GM23248 (cell line): Measurements from ENCODE around the gene NALCN. TPM values are rescaled to one million over a fixed set of nuclear protein-coding genes. Genes with fewer than 3 reads are reported as not detected.

Experiments
- DNase-seq: peaks from one replicate; pipeline ENCODE4 v3.0.0-alpha.2; 2015
- H2AFZ ChIP-seq: fragments of 200-600 bp; sonication (generic); 2 replicates; pipeline ENCODE4 v1.6.1; 2016; ENCODE audit warnings: antibody characterized with exemption
- H3F3A ChIP-seq: fragments of 200-600 bp; sonication (generic); 2 replicates; pipeline ENCODE4 v1.6.1; 2016; ENCODE audit warnings: mild to moderate bottlenecking, antibody characterized with exemption, mixed run types; ENCODE audit not compliant: insufficient read depth
- H3K27ac ChIP-seq: fragments of 200-600 bp; sonication (generic); 2 replicates; pipeline ENCODE4 v1.5.1; 2016; ENCODE audit warnings: mild to moderate bottlenecking
- H3K27me3 ChIP-seq: fragments of 200-600 bp; sonication (generic); replicated peaks from 2 replicates; pipeline ENCODE4 v1.6.1; 2016; ENCODE audit warnings: mild to moderate bottlenecking; ENCODE audit not compliant: insufficient read depth
- H3K36me3 ChIP-seq: fragments of 200-600 bp; sonication (generic); 2 replicates; pipeline ENCODE4 v1.6.1; 2016; ENCODE audit warnings: low read depth, mild to moderate bottlenecking
- H3K4me1 ChIP-seq: fragments of 200-600 bp; sonication (generic); 2 replicates; pipeline ENCODE4 v1.6.1; 2016; ENCODE audit warnings: mild to moderate bottlenecking; ENCODE audit not compliant: insufficient read depth
- H3K4me2 ChIP-seq: fragments of 200-600 bp; sonication (generic); one replicate; pipeline ENCODE4 v1.6.1; 2016; ENCODE audit warnings: mild to moderate bottlenecking; ENCODE audit not compliant: unreplicated experiment
- H3K4me3 ChIP-seq: fragments of 200-600 bp; sonication (generic); 2 replicates; pipeline ENCODE4 v1.5.1; 2016; ENCODE audit warnings: mild to moderate bottlenecking
- H3K79me2 ChIP-seq: fragments of 200-600 bp; sonication (generic); 2 replicates; pipeline ENCODE4 v1.6.1; 2016; ENCODE audit warnings: mild to moderate bottlenecking; ENCODE audit not compliant: insufficient read depth
- H3K9ac ChIP-seq: fragments of 200-600 bp; sonication (generic); 2 replicates; pipeline ENCODE4 v1.6.1; 2016; ENCODE audit warnings: mild to moderate bottlenecking
- H3K9me2 ChIP-seq: fragments of 200-600 bp; sonication (generic); 2 replicates; pipeline ENCODE4 v1.6.1; 2016; ENCODE audit warnings: mixed run types, mild to moderate bottlenecking, moderate library complexity; ENCODE audit not compliant: insufficient read depth
- H3K9me3 ChIP-seq: fragments of 200-600 bp; sonication (generic); one replicate; pipeline ENCODE4 v1.6.1; 2017; ENCODE audit warnings: low read depth
- H4K20me1 ChIP-seq: fragments of 200-600 bp; sonication (generic); 2 replicates; pipeline ENCODE4 v1.6.0; 2016; ENCODE audit not compliant: insufficient read depth
- EZH2 ChIP-seq: fragments of 200-600 bp; sonication (generic); IDR thresholded peaks from 2 replicates; pipeline ENCODE4 v1.6.1; 2018; ENCODE audit warnings: antibody characterized with exemption, mild to moderate bottlenecking; ENCODE audit not compliant: insufficient read depth, poor library complexity, severe bottlenecking
- EZH2phosphoT487 ChIP-seq: fragments of 200-600 bp; sonication (generic); IDR thresholded peaks from 2 replicates; pipeline ENCODE4 v1.6.1; 2018; ENCODE audit warnings: antibody characterized with exemption, moderate library complexity, mild to moderate bottlenecking, low read depth; ENCODE audit not compliant: insufficient read depth
- WGBS, 2 experiments: methylation state at CpG; one replicate each; pipeline ENCODE4 v1.1.6; 2015 to 2017; ENCODE audit warnings: low lambda C conversion rate in 2 of 2, low coverage in 1 of 2; ENCODE audit errors: missing lambda C conversion rate in 2 of 2; 5-methylcytosine and 5-hydroxymethylcytosine counted together
- in situ Hi-C: fragments of 300-500 bp; cut with MboI; formaldehyde crosslinking; loops from 2 replicates; pipeline ENCODE4 v1.15.0; 2020
- polyA plus RNA-seq: library from polyadenylated mRNA; unstranded; fragments of >200 nt; fragmentation: Nextera tagmentation; extraction: Ambion mirVana; gene quantifications from 2 replicates; pipeline ENCODE4 v1.2.1, GENCODE V29; 2016
- total RNA-seq: library from RNA; depleted of rRNA; stranded (reverse); fragments of >200 nt; shearing (Covaris generic); gene quantifications from 2 replicates; pipeline ENCODE4 v1.2.3, GENCODE V29; 2014

Gene NALCN
- total and polyA plus RNA-seq, 2 experiments from 2014 or later = 3.1 to 3.6 TPM

DNA sequence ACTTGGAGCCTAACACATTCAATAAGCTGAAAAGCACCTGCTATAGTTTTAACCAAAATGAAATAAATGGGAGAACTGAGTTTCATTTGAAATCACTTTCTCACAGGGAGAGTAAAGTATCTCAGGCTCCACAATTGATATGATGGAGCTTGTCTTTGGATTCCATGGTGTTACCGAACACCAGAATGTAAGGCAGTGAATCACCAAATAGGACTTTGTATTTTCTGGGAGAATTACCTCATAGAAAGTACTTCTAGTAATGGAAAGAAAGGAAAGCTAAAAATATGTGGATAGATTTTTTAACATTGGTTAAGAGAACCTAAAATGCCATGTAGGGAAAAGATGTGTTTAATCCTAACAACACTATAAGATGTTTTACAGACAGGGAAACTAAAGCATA is 123.6 kb downstream of the NALCN start:
- 81 to 91% methylated on average over 1 of the region's 1 CpG for WGBS, 2 experiments

DNA sequence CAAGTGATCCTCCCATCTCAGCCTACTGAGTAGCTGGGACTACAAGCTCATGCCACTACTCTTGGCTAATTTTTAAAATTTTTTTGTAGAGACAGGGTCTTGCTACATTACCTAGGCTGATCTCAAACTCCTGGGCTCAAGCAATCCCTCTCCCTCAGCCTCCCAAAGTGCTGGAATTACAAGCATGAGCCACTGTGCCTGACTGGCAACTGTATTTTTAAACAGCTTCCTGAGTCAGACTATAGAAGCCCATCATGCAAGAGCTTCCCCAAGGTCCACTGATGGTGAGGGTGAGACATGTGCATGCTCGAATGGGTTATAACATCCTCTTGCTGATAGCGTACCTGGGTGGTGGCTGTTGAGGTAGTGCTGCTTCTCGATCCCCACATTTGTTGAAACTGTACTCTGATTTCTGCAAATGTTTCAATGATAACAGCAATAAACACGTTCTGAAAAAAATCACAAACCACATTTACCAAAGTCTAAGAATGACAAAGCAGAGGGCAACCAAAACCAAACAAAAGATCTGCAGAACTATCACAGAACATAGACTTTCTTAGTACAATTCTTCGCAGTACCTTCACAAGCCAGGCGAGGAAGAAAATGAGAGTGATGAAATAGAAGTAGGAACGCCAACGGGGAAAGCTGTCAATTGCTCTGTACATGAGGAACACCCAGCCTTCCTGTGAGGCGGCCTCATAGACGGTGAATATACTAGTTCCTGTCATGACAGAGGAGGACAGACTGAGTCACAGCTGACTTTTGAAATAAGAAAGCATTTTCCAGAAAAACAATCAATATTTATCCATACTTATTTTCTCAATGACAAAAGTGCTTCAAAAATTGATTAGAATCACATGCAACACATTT is 124.4 kb downstream of the NALCN start:
- no peak overlapping the region for H2AFZ ChIP-seq
- H3F3A ChIP-seq = no peaks in the 10 kb centered on the region
- H3K4me1 ChIP-seq = no peaks in the 10 kb centered on the region
- no peak for DNase-seq
- H3K4me3 ChIP-seq = no peak overlapping the region
- H3K79me2 ChIP-seq = no peaks in the 10 kb centered on the region
- no peaks in the 10 kb centered on the region for H3K9me3 ChIP-seq
- no peaks in the 10 kb centered on the region for H3K36me3 ChIP-seq
- no peak for TF ChIP-seq EZH2
- TF ChIP-seq EZH2phosphoT487 = no peak
- H3K9ac ChIP-seq = no peak overlapping the region
- no peaks in the 10 kb centered on the region for H3K27me3 ChIP-seq
- no peak overlapping the region for H3K4me2 ChIP-seq
- WGBS, 2 experiments = 90 to 93% methylated on average over 10 of the region's 10 CpGs
- no peak overlapping the region for H3K27ac ChIP-seq
- H4K20me1 ChIP-seq = no peaks in the 10 kb centered on the region
- no peaks in the 10 kb centered on the region for H3K9me2 ChIP-seq
- in situ Hi-C loops = no loop called here

More for the DNA sequence above, 123.6 kb downstream of the NALCN start:
- TF ChIP-seq EZH2phosphoT487 = no peak
- no peak for TF ChIP-seq EZH2
- Histone ChIP-seq H3K9ac (no peak overlapping the region), H3K4me3 (no peak overlapping the region), H3F3A (no peaks in the 10 kb centered on the region), H4K20me1 (no peaks in the 10 kb centered on the region), H3K9me3 (no peaks in the 10 kb centered on the region), H3K9me2 (no peaks in the 10 kb centered on the region), H3K36me3 (no peaks in the 10 kb centered on the region), H3K4me1 (no peaks in the 10 kb centered on the region), H3K4me2 (no peak overlapping the region), H2AFZ (no peak overlapping the region), H3K79me2 (no peaks in the 10 kb centered on the region), H3K27ac (no peak overlapping the region), H3K27me3 (no peaks in the 10 kb centered on the region)
- in situ Hi-C loops = no loop called here
- peak; percentile 15 for DNase-seq

DNA sequence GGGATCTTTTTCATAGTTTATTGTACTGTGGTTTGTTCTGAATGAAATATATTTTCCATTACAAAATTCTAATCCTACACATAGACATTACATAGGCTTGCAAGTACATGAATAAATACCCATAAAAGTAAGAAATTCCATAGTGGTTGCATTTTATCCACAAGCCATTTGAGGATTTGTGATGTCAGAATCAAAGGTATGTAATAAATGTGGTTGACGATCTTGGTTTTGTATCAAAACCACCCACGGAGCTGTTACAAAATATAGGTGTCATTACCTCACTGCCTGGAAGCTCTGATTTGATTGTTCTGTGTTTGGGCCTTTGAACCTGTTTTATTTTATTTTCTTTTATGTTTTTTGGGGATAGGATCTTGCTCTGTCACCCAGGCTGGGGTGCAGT is 125.1 kb downstream of the NALCN start:
- Histone ChIP-seq H3K4me3 (no peak overlapping the region), H3F3A (no peaks in the 10 kb centered on the region), H3K27me3 (no peaks in the 10 kb centered on the region), H3K27ac (no peak overlapping the region), H3K4me1 (no peaks in the 10 kb centered on the region), H3K9me2 (no peaks in the 10 kb centered on the region), H3K9me3 (no peaks in the 10 kb centered on the region), H3K36me3 (no peaks in the 10 kb centered on the region), H3K79me2 (no peaks in the 10 kb centered on the region), H3K9ac (no peak overlapping the region), H4K20me1 (no peaks in the 10 kb centered on the region), H3K4me2 (no peak overlapping the region), H2AFZ (no peak overlapping the region)
- WGBS, 2 experiments = 81 to 94% methylated on average over 2 of the region's 2 CpGs
- TF ChIP-seq EZH2 (no peak), EZH2phosphoT487 (no peak)
- no peak for DNase-seq
- in situ Hi-C loops = no loop called here

DNA sequence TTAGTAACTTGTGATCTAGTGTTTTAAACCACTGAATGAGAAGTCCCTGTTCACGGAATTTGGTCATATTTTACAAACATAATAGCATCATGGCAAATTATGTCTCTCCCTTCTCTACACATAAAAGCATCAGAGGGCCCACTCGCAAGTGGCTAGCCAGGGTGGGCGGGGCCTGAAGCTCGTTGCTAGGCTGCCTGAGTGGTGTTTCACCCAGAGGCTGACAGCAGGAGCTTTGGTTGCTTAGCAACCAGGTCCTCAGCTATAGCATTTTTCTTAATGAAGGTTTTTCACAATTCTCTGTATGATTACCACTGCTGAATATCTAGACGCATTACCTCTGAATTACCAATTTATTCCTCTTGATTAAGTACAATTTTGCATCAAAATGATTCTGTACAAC is 126.5 kb downstream of the NALCN start:
- peak; percentile 69 for DNase-seq
- no peak overlapping the region for H3K27ac ChIP-seq
- H3K9ac ChIP-seq = no peak overlapping the region
- no peaks in the 10 kb centered on the region for H3K4me1 ChIP-seq
- H2AFZ ChIP-seq = no peak overlapping the region
- 40 to 44% methylated on average over 5 of the region's 5 CpGs for WGBS, 2 experiments
- no peak overlapping the region for H3K4me3 ChIP-seq
- H3K9me3 ChIP-seq = no peaks in the 10 kb centered on the region
- no peaks in the 10 kb centered on the region for H4K20me1 ChIP-seq
- in situ Hi-C loops = no loop called here
- no peaks in the 10 kb centered on the region for H3K27me3 ChIP-seq
- H3K4me2 ChIP-seq = no peak overlapping the region
- no peaks in the 10 kb centered on the region for H3K36me3 ChIP-seq
- H3K9me2 ChIP-seq = no peaks in the 10 kb centered on the region
- no peaks in the 10 kb centered on the region for H3F3A ChIP-seq
- no peak for TF ChIP-seq EZH2phosphoT487
- TF ChIP-seq EZH2 = no peak
- H3K79me2 ChIP-seq = no peaks in the 10 kb centered on the region
